Measurements from ENCODE around the gene ATF7.
"Not testable (repeated sequence)": the region's sequence is repeated elsewhere in the genome, so short reads cannot be mapped to it uniquely, and the experiment has no call there.

Gene ATF7

GRCh38 chr12:53563452-53564028, 62.6 kb downstream of the ATF7 start:
- no peak for DNase-seq

- DNase-seq, result no peak
These were observed 64.6 kb downstream of the ATF7 start for GRCh38 chr12:53561590-53561953.

DNA sequence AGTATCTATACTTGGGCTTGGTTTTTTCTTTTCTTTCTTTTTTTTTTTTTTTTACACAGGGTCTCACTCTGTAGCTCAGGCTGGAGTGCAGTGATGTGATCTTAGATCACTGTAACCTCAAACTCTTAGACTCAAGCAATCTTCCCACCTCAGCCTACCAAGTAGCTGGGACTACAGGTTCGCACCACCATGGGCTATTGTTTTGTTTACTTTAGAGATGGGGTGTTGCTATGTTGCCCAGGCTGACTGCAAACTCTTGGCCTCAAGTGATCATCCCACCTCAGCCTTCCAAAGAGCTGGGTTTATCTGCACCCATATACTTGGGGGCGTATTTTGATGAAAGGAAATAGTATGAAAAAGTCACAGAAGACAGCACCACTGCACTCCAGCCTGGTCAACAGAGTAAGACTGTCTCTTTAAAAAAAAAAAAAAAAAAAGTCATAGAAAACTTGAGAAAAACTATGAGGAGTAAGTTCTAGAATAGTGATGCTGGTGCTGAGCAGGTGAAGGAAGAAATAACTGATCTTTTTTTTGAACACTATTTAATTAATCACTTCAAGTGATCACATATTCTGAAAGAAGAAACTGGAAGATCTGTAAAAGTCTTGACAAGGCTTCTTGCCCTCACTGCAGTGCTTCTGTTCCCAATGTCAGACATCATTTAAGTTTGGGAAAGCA, 65.1 kb downstream of the ATF7 start:
- no peak for DNase-seq

- no peak for DNase-seq
These were observed 65.8 kb downstream of the ATF7 start for GRCh38 chr12:53560351-53560750.

DNA sequence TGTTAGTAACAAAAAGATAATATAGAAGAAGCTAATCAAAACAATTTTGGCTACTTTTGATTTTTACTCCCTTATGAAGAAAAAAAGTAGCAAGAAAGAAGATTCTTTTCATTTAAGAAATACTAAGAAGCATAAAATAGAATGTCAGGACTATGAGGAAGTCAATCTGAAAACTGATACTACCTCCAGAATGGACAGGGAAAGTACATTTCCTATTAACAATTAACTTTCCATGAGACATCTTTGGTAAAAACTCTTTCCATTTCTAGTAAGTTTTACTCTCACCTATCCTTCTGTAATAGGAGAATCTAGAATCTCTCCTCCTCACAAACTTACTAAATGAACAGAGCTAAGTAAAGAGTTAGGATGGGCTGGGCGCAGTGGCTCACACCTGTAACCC, 67.6 kb downstream of the ATF7 start:
- DNase-seq, result no peak

GRCh38 chr12:53552361-53553327, 73.5 kb downstream of the ATF7 start:
- DNase-seq, result no peak

GRCh38 chr12:53551889-53552291, 74.3 kb downstream of the ATF7 start:
- DNase-seq, result no peak

GRCh38 chr12:53550595-53550994, 75.6 kb downstream of the ATF7 start:
- no peak for DNase-seq

GRCh38 chr12:53550131-53550530, 76.1 kb downstream of the ATF7 start:
- DNase-seq, result not testable (repeated sequence)

DNA sequence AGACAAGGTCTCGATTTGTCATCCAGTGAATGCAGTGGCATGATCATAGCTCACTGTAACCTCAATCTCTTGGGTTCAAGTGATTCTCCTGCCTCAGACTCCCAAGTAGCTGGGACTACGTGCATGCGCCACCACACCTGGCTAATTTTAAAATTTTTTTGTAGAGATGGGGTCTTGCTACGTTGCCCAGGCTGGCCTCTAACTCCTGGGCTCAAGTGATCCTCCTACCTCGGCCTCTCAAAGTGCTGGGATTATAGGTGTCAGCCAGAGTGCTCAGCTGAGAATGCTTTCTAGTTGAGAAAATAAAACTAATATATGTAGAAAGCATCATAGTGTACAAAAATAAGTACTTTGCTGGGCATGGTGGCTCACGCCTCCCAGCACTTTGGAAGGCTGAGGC, 77.8 kb downstream of the ATF7 start:
- DNase-seq, result not testable (repeated sequence)

DNA sequence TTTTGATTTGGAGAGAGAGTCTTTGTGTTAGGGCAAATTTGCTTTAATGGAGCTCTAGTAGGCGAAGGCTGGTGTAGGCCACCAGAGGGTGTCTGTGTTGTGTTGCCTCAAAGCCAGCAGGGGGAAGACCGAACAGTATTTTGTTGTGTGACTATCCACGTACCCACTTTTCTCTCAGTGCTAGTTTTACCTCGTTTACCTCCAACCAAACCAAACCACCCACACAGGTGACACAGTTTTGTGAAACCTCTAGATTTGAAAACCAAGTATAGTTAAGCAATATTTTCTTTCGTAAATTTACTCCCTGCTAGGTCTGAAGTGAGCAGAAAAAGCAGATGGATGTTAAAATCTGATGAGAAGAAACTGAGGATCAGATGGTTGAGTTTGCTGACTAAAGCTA, 82.6 kb downstream of the ATF7 start:
- DNase-seq, result peak; percentile 31

DNA sequence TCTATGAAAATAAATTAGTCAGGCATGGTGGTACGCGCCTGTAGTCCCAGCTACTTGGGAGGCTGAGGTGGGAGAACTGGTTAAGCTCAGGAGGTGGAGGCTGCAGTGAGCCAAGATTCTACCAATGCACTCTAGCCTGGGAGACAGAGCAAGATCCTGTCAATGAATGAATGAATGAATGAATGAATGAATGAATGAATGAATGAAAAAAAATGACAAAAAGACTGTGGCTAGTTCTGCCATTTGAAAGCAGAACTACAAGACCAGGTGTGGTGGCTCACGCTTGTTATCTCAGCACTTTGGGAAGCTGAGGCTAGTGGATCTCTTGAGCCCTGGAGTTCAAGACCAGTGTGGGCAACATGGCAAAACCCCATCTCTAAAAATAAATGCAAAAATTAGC, 86.7 kb downstream of the ATF7 start:
- no peak for DNase-seq

DNA sequence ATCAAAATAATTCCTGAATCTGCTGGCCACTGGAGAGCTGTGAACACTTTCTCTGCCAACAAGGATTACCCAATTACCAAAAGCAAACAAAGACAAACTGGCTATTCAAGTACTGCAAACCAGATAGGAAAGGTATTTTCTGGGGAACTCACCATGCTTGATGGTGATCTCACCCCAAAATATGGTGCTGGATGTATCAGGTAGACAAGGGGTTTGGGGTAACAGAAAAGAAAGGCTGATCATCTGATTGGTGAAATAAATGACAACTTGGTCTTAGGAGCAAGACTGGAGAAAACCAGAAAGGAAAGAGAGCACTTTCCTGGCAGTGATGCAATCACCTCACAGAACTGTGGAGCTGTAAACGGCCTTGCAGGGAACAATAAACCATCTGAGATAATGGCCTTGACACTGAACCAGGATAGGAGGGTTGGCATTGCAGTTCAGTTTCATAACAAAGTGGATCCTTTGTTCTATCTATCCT, 87.9 kb downstream of the ATF7 start:
- DNase-seq, result peak; percentile 7

- DNase-seq, result no peak
These were observed 89.2 kb downstream of the ATF7 start for GRCh38 chr12:53536962-53537361.

DNA sequence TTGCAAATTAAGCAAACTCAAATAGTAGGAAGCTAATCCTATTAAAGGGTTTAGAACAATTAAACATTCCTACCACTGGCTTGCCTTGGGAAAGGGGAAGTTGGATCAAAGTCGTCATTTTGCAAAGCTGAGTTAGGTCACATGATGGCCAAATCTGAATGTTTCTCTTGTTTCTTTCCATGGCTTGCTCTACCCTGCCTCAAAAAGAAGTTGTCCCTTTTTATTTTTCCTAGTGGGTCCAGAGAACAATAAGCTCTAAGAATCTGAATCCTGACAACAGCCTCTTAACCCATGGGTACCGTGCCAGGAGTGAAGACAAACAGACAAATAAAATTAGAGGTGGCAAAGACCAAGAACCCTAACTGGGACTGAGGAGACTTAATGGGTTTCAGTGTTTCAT, 92.7 kb downstream of the ATF7 start:
- no peak for DNase-seq

DNA sequence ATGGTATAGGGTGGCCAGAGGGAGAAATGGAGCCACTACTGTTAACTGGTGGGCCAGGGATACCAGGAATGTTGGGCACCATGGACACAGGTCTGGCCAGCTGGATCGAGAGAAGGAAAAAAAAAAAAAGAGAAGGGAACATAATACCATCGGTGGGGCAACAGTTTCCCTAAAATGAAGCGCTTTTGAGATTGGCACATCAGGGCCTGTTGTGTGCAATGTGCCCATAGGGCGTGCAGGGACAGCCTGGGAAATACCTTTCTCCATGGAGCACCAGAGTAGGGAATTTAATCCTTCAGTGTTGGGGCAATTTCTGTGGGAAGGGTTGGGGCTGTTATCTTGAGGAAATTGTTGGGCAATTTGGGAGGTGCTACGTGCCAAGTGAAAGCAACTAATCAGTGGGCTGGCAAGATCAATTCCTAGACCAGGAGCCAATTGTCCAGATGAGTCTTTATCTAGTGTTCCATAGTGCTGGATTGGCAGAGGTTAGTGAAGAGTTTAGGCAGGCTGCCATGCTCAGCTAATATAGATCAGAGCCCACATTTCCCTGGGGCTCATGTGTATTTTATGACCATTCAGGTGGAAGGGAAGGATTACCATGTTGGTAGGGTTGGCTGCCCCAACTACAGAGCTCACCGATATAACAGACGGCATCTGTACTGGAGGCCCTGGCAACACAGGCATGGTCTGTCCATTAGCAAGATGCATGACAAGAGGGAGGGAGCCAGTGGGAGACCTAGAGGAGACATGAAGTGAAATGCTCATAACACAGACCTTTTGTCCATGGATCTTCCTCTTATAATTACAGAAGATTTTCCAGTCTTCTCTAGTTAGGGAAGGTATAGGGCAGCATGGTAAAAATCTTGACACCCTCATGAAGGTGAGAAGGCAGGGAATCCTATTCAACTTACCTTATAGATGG, 93.4 kb downstream of the ATF7 start:
- no peak for DNase-seq

GRCh38 chr12:53532021-53532420, 94.2 kb downstream of the ATF7 start:
- no peak for DNase-seq

DNA sequence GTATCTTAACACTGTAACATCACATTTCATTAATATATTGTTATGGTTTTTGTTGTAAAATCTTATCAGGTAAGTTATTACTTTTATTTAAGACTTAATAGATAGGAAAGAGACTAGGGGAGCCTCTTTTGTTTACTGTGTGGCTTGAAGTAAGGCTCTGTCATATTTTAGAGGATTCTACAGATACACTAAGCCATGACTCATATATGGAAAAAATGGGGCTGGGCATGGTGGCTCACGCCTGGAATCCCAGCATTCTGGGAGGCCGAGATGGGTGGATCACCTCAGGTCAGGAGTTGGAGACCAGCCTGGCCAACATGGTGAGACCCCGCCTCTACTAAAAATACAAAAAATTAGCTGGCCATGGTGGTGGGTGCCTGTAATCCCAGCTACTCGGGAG, 95.3 kb downstream of the ATF7 start:
- DNase-seq, result no peak

DNA sequence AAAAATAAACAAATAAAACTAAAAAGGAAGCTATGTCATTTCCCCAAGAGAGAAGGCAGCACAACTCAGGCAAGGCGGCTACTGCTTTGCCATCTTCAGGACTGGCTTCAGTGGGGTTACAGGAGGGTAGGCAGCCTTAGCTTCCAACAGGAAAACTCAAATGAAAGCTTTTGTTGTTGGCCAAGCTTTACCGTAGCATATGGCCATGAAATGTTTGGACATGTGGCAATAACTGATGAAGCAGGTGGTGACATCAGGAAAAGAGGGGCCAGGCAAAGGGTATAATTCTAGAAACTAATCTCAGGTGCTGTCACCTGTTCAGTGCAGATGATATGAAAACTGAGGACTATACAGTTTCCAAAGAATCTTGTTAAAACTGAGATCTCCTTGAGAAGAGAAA, 96.1 kb downstream of the ATF7 start:
- no peak for DNase-seq

DNA sequence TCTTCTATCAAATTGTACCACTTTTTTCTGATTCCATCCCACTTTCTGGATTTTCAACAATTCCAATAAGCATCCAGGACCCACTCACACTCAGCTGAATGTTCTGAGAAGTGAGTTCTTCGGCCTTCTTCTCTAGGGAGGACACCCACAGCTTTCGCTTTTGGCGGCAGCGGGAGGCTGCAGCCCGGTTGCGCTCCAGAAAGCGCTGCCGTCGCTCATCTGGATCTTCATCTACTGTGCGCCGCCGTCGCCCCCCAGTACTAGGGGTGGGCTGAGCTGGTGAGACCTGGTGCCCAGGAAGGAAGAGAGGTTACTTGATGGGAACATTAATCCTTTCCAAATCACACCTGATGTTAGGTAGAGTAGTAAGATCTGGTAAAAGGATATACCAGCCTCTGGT, 101.7 kb downstream of the ATF7 start:
- DNase-seq, result no peak

- no peak for DNase-seq
These were observed 103.1 kb downstream of the ATF7 start for GRCh38 chr12:53523131-53523530.

DNA sequence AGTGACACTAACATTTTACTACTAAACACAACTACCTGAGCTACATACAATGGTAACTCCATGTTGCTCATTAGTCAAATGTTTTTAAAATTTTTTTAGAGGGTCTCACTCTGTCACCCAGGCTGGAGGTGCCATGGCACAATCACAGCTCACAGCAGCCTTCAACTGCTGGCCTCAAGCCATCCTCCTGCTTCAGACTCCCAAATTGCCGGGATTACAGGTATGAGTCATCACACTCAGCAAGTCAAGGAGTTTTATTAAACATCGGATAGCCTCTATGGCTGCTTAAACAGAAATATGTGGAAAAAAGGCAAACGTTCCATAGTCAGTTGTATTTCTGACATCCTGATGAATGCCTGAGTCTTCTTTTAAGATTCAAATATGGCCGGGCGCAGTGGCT, 107.8 kb downstream of the ATF7 start:
- DNase-seq, result no peak
